ENCODE results near the gene MX1.

The MX1 gene, protein sequence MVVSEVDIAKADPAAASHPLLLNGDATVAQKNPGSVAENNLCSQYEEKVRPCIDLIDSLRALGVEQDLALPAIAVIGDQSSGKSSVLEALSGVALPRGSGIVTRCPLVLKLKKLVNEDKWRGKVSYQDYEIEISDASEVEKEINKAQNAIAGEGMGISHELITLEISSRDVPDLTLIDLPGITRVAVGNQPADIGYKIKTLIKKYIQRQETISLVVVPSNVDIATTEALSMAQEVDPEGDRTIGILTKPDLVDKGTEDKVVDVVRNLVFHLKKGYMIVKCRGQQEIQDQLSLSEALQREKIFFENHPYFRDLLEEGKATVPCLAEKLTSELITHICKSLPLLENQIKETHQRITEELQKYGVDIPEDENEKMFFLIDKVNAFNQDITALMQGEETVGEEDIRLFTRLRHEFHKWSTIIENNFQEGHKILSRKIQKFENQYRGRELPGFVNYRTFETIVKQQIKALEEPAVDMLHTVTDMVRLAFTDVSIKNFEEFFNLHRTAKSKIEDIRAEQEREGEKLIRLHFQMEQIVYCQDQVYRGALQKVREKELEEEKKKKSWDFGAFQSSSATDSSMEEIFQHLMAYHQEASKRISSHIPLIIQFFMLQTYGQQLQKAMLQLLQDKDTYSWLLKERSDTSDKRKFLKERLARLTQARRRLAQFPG

DNA sequence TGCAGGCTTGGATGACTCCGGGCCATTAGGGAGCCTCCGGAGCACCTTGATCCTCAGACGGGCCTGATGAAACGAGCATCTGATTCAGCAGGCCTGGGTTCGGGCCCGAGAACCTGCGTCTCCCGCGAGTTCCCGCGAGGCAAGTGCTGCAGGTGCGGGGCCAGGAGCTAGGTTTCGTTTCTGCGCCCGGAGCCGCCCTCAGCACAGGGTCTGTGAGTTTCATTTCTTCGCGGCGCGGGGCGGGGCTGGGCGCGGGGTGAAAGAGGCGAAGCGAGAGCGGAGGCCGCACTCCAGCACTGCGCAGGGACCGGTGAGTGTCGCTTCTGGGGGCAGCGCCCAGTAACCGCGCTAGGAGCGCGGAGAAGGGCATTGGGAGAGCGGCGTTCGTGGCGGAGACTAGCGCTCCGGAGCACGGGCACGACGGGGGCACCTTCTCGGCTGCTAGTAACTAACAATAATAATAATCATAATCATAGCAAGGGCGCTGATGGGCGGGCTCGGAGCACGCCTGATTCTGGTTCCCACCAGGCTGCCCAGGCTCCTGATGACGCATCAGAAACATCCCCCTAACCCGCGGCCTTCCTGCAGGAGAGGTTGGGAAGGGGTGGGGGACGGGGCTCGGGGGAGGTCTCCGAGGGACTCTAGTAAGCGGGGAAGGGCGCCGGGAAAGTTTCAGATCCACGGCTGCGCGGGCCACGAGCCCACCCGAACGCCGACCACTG lies at the start of gene MX1:
MX1 (plus strand) TSS at position 286 of the 722 bp plus-strand sequence. CDS start 5,832 bp downstream, outside the sequence.
- peak; percentile 53 for DNase-seq

DNA sequence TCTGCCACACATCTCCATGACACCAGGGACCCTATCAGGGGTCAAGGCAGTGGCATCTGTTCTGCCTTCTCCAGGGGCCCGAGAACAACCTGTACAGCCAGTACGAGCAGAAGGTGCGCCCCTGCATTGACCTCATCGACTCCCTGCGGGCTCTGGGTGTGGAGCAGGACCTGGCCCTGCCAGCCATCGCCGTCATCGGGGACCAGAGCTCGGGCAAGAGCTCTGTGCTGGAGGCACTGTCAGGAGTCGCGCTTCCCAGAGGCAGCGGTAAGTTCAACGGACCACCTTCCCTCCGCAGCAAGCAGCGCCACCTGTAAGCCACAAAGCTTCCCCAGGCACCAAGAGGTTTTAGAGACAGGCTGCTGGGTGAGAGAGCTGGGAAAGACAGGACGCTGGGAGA lies 48.3 kb upstream of the MX1 start:
- no peak for DNase-seq

DNA sequence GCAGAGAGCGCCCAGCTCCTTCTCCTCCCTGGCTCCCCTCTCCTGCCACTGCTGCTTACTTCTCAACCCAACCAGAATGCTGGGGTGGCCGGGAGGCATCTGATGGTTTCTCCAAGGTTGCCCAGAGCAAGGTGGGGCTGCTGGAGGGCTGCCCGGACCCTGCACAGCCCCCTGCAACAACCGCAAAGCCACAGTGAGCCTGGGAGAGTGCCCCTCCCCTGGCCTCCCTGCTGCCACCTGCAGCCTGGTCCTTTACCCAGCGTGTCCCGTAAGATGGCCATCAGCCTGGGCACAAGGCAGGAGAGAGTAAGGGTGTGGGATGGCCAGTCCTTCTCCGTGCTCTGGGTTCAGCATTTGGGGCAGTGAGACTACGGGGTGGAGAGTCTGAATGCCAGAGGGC lies 47.2 kb upstream of the MX1 start:
- DNase-seq = no peak

DNA sequence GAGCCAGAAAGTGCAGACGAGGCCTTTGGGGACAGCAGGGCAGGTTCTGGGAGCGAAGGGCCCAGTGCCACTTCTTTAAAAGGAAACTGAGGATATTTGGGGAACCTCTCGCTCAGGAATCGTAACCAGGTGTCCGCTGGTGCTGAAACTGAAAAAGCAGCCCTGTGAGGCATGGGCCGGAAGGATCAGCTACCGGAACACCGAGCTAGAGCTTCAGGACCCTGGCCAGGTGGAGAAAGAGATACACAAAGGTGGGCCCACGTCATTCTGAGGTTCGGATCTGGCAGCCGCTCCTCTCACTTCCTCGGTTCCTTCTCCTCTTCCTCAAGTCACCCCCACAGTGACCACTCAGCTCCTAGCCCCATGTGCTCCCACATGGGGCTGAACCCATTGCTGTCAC lies 46.1 kb upstream of the MX1 start:
- no peak for DNase-seq

DNA sequence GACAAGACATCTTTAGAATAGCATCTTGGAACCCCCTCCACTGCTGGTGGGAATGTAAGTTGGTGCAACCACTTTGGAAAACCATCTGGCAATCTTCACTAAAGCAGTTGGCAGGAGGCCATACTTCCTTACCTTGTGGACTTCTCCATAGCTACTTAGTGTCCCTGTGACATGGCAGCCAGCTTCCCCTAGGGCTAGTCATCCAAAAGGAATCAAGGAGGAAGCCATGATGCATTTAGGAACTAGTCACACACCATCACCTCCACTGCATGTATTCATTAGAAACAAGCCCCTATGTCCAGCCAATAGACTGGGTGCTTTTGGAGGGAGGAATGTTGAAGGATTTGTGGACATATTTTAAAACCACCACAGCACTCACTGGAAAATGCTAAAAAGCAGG lies 44.3 kb upstream of the MX1 start:
- DNase-seq = no peak

DNA sequence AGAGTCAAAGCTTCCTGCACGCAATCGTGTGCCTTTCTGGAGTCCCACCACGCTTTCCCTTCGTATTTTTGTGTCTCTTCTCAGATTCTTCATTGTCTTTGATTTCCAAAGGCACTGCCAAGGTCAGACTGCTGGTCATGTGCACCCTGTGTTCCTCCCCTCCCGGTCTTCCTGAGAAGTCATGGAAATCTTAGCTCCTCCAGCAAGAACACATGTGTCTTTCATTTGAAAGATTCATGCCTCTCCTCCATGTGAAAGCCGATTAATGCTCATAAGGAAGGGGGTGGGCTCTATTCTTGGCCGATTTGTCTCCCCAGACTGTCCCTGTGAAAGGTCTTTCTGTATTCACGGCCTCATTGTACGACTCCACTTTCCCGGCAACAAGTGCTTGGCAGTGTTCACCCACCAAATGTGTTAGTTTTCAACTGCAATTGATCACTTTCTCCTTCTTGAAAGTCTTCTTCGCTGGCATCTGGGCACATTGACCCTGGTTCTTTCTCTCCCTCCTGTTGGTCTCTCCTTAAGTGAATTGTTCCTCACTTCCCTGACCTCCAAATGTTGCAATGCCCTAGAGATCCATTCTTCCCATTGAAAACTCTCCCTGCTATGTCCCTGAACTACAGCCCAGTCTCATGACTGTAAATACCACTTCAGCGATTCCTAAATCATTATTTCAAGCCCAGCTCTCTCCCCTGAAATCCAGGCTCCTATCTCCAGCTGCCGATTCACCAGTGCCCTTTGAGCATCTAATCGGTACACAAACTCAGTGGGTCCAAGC lies 38.8 kb upstream of the MX1 start:
- no peak for DNase-seq

DNA sequence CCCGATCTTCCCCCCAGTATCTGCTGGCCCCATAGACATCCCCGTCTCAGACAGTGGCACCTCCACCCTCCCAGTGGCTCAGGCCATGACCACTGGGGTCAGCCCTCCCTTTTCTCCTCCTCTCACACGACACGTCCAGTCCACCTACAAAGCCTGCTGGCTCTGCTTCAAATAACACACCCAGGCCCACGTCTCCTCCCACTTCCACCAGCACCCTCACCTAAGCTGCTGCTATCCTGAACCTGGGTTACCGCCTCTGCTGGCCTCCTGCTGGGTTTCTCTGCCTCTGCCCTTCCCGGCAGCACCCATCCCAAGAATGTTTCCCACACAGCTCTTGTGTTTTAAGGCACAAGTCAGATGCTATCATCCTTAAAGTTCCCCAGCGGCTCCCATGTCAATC lies 38.2 kb upstream of the MX1 start:
- DNase-seq = no peak

DNA sequence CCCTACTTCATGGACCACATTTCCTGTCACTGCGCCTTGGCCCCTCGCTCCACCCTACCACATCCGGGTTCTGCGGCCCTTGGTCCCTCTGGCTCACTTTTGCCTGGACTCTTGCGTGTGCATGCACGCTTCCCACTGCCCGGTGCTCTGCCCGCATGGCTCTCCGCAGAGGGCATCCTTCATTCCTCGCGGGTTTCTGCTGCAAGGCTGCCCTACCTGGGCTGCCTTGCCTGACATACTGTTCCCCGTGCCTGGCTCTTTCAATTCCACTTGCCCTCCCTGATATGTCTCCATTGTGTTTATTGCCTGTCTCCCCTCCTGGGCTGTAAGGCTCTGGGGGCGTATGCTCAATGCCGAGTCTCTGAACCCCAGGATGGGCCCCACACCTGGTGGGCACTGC lies 37.8 kb upstream of the MX1 start:
- no peak for DNase-seq

DNA sequence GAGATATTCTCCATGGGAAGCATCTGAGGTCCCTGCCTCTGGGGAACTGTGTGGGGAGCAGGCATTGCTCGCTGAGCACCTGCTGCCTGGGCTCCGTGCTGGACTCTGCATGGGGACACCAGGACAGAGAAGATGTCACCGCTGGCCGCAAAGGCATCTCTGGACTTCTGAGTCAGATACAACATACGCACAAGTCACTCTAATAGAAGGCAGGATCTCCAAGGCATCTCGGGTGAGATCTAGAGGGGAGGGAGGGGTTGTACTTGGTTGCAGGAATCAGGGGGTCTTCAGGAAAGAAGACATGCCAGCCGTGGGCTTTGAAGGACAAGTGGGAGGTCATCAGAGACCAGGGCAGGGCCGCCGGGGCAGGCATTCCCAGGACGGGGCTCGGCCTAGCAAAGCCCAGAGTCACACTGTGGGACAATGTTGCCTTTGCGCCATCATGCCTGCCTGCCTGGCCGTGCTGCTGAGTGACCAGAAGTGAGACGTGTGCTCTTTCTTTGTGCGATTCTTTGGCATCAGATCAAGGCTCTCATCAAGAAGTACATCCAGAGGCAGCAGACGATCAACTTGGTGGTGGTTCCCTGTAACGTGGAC lies 35.9 kb upstream of the MX1 start:
- DNase-seq = no peak

DNA sequence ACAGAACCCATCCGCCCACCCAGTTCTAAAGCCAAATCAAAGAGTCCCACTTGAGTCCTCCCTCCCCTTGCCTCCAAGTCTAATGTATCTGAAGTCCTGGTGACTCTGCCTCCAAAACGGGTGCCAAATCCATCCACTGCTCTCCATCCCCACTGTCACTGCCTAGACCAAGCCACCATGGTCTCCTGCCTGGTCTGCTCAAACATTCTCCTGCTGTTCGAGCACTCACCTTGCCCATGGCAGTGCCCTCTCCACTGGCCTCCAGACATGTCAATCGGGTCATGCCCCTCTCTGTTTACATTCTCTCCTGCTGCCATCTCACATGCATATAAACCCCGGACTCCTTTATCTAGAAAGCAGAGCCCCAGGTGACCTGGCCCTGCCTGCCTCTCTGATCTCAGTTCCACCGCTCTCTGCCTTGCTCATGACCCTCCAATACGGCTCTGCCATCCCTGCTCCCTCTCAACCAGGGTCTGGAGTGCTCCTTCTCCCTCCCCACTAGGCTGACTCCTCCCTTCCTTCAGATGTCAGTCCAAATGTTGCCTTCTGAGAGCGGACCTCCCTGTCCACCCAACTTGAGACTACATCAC lies 32.1 kb upstream of the MX1 start:
- no peak for DNase-seq

DNA sequence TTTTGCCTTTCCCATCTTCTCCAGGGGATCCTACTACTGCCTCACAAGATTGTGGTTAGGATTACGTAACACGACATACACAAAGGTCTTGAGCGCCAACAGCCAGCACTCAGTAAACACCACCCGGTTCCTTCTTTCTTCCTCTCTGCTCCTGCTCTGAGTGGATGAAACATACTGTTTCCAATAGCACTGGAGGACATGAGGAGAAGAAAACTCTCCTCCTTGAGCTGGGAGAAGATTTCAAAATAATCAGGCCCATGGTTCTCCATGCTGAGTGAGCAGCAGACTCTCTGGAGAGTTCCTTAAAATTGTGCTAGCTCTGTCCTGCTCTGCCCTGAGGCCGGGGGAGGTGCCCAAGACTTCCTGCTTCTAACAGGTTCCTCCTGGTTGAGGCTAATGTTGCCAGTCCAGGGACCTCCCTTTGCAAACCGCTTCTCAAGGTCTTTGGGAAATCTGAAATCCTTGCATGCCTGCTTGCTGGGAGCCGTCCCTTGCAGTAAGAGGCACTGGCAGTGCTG lies 29.4 kb upstream of the MX1 start:
- DNase-seq = no peak

DNA sequence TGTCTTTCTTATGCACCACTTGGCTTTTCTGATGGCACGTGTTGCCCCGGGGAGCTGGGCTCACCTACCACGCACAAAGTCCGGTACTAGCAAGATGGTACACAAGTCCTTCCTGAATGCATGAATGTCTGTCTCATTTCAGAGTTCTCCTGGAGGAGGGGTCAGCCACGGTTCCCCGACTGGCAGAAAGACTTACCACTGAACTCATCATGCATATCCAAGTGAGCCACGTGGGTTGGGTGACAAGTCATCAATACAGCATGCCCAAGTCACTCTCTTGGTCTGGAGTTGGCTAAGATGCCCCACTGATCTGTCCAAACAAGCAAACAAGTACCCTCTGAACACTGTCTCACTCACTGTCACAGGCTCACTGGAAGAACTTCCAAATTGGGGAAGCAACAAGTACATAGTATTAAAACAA lies 28.6 kb upstream of the MX1 start:
- DNase-seq = no peak

DNA sequence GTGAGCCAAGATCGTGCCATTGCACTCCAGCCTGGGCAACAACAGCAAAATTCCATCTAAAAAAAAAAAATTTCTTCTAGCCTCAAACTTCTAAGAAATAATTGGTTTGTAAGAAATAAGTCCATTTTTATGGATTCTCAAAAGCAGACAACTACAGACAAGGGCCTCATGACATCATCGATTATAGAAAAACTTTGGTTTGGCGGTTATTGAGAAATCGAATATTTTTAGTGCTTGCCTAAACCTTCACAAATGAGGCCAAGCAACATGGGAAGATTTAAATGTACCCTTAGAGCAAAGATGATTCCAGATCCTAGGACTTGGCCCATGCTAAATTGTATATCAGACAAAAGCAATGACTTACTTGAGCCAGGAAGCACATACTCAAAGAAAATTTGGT lies 27.8 kb upstream of the MX1 start:
- DNase-seq = no peak

DNA sequence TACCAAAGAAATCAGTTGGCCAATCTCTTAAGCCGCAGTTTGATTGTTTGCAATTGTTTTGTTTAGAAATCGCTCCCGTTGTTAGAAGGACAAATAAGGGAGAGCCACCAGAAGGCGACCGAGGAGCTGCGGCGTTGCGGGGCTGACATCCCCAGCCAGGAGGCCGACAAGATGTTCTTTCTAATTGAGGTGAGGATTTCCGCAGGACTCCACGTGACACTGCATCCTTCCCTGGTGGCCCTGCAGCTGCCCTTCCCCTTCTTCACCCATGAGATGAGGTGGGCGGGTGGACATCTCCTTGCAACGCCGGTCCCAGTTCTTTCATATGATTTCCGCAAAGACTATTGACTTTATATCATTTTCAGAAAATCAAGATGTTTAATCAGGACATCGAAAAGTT lies 27.2 kb upstream of the MX1 start:
- no peak for DNase-seq

DNA sequence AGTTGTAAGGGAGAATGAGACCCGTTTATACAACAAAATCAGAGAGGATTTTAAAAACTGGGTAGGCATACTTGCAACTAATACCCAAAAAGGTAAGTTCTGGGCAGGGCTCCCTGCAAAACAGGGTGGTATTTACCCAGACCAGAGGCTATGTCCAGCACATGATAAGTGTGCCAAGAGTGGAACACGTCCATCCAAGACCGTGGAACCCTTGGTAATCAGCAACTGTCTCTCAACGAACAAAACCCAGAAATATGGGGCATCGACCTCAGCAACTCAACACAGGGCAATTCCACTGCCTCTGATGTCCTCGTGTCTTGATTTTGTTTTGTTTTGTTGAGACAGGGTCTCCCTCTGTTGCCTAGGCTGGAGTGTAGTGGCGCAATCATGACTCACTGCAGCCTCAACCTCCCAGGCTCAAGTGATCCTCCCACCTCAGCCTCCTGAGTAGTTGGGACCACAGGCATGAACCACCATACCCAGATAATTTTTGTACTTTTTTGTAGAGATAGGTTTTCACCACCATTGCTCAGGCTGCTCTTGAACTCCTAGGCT lies 26.7 kb upstream of the MX1 start:
- DNase-seq = no peak

DNA sequence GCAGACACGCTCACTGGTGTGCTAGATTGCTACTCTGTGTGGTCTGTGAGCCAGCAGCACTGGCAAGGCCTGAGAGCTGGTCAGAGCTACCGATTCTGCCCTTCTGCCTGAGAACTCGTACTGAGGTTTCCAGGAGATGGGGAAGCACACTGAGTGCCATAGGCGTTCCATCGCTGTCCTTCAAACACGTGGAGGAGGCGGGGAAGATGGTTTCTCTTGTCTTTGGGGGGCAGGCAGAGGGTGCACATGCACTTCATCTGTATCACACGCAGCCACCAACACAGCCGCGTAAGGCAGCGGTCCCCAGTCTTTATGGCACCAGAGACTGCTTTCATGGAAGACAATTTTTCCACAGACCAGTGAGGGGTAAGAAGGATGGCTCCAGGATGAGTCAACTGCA lies 23.8 kb upstream of the MX1 start:
- DNase-seq = no peak

DNA sequence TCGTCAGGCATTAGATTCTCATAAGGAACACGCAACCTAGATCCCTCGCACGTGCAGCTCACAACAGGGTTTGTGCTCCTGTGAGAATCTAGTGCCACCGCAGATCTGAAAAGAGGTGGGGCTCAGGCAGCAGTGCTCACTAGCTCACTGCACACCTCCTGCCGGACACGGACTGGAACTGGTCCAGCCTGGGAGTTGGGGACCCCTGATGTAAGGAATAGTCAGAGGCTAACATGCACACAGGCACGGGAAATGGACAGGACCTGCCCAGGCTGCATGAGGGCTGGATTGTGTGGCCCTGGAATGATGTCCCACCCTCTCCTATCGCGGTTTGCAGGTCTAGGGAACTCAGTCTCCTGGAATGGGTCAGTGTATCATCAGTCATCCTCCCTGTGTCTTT lies 23.2 kb upstream of the MX1 start:
- DNase-seq = no peak

DNA sequence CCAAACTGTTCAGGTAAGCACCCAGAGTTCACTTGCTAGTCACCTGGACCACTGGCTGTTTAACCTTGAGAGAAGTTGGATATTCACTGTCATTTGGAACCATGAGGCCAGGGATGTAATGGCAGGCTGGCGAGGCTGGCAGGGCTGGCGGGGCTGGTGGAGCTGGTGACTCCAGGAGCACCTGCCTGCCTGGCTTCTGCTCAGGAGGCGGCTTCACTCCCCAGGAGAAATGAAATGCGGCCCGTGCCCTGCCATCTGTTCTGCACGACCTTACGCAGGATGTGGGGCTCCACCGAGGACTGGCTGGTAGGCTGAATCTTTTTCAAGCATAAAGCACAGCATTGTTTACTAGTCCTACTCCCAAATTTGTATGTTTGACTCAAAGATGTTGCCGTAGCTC lies 22.7 kb upstream of the MX1 start:
- no peak for DNase-seq

DNA sequence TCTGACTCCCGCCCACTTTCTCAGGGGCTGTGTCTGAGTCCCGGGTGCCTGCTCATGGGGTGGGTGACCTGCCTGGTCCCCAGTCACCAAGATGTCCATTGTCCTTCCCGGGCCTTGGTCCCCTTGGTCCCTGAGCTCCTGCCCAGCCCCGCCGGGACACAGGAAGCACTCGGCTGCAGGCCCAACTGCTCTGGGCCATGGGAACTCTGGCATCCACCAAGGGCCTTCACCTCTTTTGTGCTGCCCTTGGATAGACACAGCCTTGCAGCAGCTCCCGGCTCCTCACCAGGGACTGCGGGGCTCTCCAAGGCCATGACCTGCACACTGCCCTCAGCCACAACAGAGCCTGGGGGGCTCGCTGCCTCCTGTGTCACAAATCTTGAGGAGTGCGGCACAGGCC lies 22.1 kb upstream of the MX1 start:
- DNase-seq = no peak

DNA sequence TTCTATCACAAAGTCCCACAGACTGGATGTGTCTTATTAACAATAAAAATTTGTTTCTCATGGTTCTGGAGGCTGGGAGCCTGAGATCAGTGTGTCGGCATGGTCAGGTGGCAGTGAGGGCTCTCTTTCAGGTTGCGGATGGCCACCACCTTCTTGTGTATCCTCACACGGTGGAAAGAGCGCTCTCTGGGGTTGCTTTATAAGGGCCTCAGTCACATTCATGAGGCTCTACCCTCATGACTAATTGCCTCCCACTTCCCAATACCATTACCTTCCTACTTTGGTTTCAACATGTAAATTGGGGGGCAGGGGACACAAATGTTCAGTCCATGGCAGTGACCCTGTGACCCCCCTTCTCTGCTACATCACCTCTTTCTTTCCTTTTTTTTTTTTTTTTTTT lies 20.7 kb upstream of the MX1 start:
- no peak for DNase-seq

DNA sequence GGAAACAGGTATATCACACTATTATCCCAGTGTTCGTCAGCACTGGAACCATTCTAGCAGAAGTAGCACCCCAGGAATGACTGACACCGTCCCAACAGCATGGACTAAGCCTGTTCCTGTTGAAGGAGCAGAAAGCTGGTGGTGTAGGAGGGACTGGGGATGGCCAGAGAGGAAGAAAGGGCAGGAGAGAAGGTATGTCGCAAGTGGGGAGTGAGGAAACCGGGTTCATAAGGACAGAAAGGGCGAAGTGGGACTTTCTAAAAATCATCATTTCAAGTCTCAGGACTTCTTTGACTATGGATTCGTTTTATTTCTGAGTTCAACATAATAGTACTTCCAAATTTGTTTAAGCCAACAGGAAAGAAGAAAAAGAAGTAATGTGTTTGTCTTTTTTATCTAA lies 19.7 kb upstream of the MX1 start:
- no peak for DNase-seq
